ENCODE measurements around the gene HOXA9.

Gene HOXA9

DNA sequence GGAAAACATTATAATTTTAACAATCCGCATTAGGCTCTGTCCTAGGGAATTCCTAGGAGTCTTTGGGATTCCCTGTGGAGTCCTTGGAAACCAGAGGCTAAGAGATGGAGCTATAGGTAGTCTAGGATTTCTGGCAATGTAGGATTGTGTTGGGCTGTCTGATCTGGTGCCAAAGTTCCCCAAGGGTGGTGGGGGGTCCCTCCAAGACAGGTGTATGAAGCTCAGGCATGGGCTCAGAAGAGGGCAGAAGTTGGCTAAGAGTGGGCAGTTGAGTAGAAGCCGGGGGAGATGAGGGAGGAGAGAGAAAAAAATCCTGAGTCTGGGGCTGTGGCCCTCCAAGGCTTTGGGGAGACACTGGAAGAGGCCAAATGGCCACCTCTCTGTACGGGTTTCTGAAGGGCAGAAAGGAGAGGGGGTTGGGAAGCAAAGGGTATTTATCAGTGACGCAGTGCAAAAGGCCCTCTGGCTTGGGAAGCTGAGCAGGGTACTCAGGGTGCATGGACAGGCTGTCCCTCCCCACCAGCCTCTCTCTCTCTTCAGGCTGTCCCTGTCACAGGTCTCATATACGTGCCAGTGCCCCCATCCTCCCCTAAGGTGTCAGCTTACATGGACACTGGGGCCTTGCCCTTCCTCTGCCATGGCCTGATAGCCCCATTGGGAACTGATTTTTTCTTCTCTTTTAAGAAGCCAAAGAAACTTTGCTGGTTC lies 18.7 kb downstream of the HOXA9 start:
- no peak for TF ChIP-seq POLR2AphosphoS5 (IDR thresholded peaks at IDR 0.05; ENCODE audit: low read depth, low read length)
- TF ChIP-seq TAF1 (IDR thresholded peaks at IDR 0.05; ENCODE audit: borderline replicate concordance, low read depth, low read length), result no peak
- no peak for TF ChIP-seq POLR2A (IDR thresholded peaks at IDR 0.05; ENCODE audit: low read depth, low read length)
- DNase-seq (ENCODE audit: insufficient read length) (no peak), FAIRE-seq (no peak)

DNA sequence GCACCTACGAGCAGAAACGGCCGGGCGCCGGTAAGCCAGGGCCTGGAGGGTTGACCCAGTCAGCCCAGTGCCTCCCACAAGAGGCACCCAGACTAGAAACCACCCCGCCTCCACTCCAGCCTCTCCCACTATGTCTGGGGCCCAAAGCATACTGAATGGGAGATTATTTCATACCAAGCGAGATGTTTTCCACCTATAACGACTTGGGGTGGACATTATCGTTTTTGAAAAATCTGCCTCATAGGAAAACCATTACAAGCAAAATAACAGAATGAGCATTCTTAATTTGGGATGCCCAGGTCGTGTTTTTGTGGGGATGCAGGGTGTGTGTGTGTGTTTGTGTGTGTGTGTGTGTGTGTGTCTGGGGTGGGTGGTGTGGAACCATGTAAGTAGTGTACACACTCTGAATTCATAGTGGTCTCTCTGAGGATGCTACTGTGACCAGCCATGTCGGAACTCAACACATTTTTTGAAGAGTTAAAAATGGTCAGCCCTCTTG lies 19.4 kb downstream of the HOXA9 start:
- FAIRE-seq, result no peak
- DNase-seq (ENCODE audit: insufficient read length), result no peak
- no peak for TF ChIP-seq POLR2AphosphoS5 (IDR thresholded peaks at IDR 0.05; ENCODE audit: low read depth, low read length)
- TF ChIP-seq TAF1 (IDR thresholded peaks at IDR 0.05; ENCODE audit: borderline replicate concordance, low read depth, low read length), result no peak
- no peak for TF ChIP-seq POLR2A (IDR thresholded peaks at IDR 0.05; ENCODE audit: low read depth, low read length)

DNA sequence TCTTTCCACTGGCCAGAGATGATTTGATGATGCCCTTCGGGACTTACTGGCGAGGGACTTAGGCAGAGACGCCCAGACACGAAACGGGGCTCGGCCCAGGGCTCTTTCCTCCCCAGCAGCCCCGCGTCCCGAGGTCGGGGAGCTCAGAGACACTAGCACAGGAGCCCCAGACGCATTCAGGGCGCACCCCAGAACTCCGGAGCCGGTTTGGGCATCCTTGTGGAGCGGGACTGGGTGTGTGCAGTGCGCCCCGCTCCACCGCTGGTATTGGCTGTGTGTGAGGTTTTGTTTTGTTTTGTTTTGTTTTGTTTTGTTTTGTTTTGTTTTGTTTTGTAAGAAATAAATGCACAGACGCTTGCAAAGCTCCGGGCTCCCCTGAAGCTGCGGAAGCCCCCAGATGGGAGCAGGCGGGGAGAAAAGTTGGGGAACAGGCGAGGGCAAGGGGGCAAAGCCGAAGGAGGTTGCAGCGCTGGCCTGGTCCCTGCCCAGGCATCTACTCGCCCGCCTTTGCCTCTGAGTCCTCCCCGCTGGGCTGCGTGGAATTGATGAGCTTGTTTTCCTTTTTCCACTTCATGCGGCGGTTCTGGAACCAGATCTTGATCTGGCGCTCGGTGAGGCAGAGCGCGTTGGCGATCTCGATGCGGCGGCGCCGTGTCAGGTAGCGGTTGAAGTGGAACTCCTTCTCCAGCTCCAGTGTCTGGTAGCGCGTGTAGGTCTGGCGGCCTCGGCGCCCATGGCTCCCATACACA lies 20.0 kb downstream of the HOXA9 start:
- TF ChIP-seq TAF1 (IDR thresholded peaks at IDR 0.05; ENCODE audit: borderline replicate concordance, low read depth, low read length), result no peak
- TF ChIP-seq POLR2A (IDR thresholded peaks at IDR 0.05; ENCODE audit: low read depth, low read length), result no peak
- no peak for TF ChIP-seq POLR2AphosphoS5 (IDR thresholded peaks at IDR 0.05; ENCODE audit: low read depth, low read length)
- FAIRE-seq (no peak), DNase-seq (ENCODE audit: insufficient read length) (no peak)

DNA sequence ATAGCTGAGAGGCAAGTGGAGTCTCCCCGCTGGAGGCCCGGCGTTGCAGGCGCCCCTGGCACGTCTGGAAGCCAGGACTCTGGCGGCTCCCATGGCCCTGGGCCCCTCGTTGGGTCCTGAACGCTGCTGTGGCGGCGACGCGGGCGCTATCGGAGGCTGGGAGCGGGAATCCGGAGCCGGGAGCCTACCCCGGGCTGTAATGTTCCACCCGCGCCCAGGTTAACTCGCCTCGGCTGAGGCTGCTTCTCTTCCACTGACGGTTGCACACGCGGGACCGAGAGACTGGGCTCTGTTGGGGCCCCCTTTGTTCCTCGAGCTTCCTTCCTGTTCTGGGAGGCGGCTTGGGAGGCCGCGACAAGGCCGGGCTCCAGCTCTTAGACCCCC lies 20.6 kb downstream of the HOXA9 start:
- FAIRE-seq, result no peak
- no peak for DNase-seq (ENCODE audit: insufficient read length)

DNA sequence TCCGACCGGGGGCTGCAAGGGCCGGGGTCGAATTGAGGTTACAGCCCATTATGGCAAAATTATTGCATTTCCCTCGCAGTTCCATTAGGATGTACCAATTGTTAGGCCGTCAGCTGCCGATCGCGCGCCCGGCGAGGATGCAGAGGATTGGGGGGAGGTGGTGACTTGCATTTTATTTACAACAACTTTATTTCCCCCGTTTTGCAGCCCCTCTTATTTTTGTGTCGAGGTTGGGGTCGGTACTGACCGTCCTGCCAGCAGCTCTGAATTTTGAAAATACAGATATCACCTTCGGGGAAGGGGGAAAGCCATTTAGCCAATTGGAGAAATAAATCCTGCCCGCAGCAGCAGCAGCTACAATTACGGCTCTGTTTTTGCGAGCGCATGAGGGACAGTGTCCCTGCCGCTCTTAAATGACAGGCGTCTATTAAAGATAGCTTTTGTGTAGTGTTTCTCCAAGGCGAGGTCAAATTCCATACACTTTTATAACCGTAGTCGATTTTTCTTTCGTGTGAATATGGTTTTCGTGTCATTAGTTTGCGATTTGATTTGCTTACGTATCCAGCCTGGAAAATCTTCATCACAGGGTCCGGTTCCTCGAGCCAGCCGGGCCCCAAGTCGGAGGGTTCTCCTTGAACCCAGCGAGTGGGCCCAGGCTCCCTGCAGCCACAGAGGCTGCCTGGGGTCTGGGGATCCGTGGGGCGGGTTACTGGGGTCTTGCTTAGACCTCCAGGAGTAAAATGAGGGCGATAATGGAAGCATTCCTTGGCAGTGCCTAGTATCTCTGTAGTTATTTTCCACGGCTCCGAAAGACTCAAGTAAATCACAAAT lies 21.2 kb downstream of the HOXA9 start:
- no peak for DNase-seq (ENCODE audit: insufficient read length)
- no peak for FAIRE-seq
- TF ChIP-seq TAF1 (IDR thresholded peaks at IDR 0.05; ENCODE audit: borderline replicate concordance, low read depth, low read length) (no peak), POLR2AphosphoS5 (IDR thresholded peaks at IDR 0.05; ENCODE audit: low read depth, low read length) (no peak), POLR2A (IDR thresholded peaks at IDR 0.05; ENCODE audit: low read depth, low read length) (no peak)

More for the DNA sequence above, 20.6 kb downstream of the HOXA9 start:
- TF ChIP-seq TAF1 (IDR thresholded peaks at IDR 0.05; ENCODE audit: borderline replicate concordance, low read depth, low read length), result no peak
- no peak for TF ChIP-seq POLR2AphosphoS5 (IDR thresholded peaks at IDR 0.05; ENCODE audit: low read depth, low read length)
- TF ChIP-seq POLR2A (IDR thresholded peaks at IDR 0.05; ENCODE audit: low read depth, low read length), result no peak

DNA sequence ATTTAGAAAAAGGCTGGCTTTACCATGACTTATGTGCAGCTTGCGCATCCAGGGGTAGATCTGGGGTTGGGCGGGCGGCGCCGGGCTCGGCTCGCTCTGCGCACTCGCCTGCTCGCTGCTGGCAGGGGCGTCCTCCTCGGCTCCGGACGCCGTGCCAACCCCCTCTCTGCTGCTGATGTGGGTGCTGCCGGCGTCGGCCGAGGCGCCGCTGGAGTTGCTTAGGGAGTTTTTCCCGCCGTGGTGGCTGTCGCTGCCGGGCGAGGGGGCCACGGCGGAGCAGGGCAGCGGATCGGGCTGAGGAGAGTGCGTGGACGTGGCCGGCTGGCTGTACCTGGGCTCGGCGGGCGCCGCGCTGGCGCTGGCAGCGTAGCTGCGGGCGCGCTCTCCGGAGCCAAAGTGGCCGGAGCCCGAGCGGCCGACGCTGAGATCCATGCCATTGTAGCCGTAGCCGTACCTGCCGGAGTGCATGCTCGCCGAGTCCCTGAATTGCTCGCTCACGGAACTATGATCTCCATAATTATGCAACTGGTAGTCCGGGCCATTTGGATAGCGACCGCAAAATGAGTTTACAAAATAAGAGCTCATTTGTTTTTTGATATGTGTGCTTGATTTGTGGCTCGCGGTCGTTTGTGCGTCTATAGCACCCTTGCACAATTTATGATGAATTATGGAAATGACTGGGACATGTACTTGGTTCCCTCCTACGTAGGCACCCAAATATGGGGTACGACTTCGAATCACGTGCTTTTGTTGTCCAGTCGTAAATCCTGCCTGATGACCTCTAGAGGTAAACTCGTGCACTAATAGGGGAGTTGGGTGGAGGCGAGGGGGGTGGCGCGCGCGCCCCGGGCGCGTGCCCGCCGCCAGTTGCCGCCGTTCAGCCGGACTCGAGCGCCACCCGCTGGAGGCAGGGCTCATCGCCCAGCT lies 22.1 kb downstream of the HOXA9 start, which contains the start of gene HOXA5:
HOXA5 (minus strand) TSS at position 659 of the 927 bp plus-strand sequence; CDS start at position 585, 74 bp downstream.
- TF ChIP-seq POLR2A (IDR thresholded peaks at IDR 0.05; ENCODE audit: low read depth, low read length) (no peak), POLR2AphosphoS5 (IDR thresholded peaks at IDR 0.05; ENCODE audit: low read depth, low read length) (no peak), TAF1 (IDR thresholded peaks at IDR 0.05; ENCODE audit: borderline replicate concordance, low read depth, low read length) (no peak)
- no peak for DNase-seq (ENCODE audit: insufficient read length)
- FAIRE-seq, result no peak

DNA sequence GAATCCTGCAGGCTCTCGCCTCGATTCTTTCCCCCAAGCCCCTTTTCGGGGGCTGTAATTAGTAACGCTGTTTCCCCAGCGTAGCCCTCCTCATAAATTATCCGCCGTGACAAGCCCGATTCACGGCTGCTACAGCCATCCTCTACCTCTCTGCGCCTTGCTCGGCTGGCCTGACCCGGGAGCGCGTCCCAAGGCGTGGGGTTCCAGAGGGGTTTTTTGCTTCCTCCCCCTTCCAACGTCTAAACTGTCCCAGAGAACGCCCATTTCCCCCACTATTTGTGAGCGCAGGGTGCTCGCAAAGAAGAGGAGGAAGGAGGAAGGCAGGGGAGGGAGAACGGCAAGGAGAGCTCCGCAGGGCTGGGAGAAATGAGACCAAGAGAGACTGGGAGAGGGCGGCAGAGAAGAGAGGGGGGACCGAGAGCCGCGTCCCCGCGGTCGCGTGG lies 22.7 kb downstream of the HOXA9 start:
- FAIRE-seq (no peak), DNase-seq (ENCODE audit: insufficient read length) (no peak)
- TF ChIP-seq POLR2A (IDR thresholded peaks at IDR 0.05; ENCODE audit: low read depth, low read length) (no peak), TAF1 (IDR thresholded peaks at IDR 0.05; ENCODE audit: borderline replicate concordance, low read depth, low read length) (no peak), POLR2AphosphoS5 (IDR thresholded peaks at IDR 0.05; ENCODE audit: low read depth, low read length) (no peak)

DNA sequence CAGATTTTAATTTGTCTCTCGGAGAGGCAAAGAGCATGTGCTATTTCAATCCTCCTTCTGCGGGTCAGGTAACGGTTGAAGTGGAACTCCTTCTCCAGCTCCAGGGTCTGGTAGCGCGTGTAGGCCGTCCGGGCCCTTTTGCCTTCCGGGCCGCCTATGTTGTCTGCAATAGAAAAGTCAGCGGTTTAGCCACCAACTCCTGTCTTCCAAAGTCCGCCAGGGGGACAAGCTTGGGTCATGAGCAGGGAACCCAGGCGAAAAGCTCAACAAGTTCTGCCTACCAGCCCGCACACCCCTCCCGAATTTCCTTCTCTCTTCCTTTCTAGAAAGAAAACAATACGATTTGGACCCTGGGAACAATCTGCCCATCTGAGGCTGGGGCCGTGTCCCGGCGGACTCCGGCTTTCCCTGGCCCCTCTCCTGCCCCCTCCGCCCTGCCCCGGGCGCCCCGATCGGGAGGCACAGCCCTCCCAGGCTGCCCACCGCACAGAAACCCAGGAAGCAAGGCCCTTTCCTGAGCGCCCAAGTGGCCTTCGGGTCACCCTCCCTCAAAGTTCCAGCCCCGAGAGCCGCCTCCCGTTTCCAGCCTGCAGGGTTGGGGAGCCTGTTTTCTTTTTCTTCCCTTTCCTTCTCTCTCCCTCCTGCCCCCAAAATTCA lies 23.3 kb downstream of the HOXA9 start:
- no peak for DNase-seq (ENCODE audit: insufficient read length)
- no peak for TF ChIP-seq TAF1 (IDR thresholded peaks at IDR 0.05; ENCODE audit: borderline replicate concordance, low read depth, low read length)
- no peak for TF ChIP-seq POLR2AphosphoS5 (IDR thresholded peaks at IDR 0.05; ENCODE audit: low read depth, low read length)
- TF ChIP-seq POLR2A (IDR thresholded peaks at IDR 0.05; ENCODE audit: low read depth, low read length), result no peak
- no peak for FAIRE-seq

DNA sequence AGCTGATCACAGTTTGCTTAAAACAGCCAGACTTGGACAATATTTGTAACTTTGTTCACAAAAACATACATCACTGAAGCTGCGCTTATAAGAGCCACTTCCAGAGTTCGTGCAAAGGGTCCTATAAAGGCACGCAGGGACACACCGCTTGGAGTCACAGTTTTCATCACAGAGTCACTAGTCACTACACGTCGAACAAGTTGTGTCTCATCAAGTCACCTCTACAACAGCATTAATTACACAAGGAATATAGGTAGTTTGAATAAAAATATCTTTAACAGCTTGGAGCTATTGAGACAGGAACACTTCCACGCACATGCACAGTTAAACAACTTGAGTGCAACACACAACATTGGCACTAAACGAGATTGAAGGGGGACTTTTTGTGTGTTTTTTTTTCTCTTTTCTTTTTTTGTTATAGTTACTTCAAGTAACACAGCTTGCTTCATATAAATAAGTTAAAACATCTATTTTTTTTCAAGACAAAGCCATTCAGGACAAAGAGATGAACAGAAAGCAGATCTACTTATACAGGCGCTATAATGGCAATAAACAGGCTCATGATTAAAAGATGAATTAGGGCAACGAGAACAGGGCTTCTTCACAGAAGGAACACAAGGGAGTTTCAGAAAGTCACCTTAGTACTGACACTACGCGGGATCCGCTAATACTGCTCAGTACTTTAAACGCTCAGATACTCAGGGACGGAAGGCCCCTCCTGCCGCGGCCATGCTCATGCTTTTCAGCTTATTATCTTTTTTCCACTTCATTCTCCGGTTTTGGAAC lies 24.0 kb downstream of the HOXA9 start:
- TF ChIP-seq TAF1 (IDR thresholded peaks at IDR 0.05; ENCODE audit: borderline replicate concordance, low read depth, low read length) (no peak), POLR2AphosphoS5 (IDR thresholded peaks at IDR 0.05; ENCODE audit: low read depth, low read length) (no peak), POLR2A (IDR thresholded peaks at IDR 0.05; ENCODE audit: low read depth, low read length) (no peak)
- FAIRE-seq, result no peak

More for the DNA sequence above, 24.0 kb downstream of the HOXA9 start:
- DNase-seq (ENCODE audit: insufficient read length), result no peak
